GM21723 (cell line): ENCODE data around the gene CHAC2.
"Not testable (repeated sequence)": the region's sequence is repeated elsewhere in the genome, so short reads cannot be mapped to it uniquely, and the experiment has no call there.

Experiments
- ATAC-seq: cut with Tn5 transposase; IDR thresholded peaks from one replicate; pipeline ENCODE4 v1.9.1; 2021; ENCODE audit warnings: mild to moderate bottlenecking, moderate library complexity; ENCODE audit not compliant: unreplicated experiment

The CHAC2 gene

DNA sequence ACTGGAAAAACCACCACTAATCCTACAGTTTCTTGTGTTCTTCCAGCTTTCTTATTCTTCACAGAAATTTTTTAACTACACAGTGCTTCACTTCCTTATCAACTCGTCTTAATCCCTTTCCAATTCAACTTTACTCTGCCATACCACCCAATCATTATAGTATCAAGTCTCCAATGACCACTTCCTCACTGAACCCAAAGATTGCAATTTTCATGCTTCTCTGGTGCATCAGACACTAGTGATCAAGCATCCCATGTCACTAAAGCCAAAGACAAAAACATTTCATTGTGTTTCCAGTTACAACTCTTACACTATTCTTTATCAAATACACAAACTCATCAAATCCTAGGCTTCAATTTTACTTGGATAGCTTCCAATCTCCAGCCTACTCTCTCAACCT lies 9.5 kb downstream of the CHAC2 start:
- ATAC-seq: no peak

DNA sequence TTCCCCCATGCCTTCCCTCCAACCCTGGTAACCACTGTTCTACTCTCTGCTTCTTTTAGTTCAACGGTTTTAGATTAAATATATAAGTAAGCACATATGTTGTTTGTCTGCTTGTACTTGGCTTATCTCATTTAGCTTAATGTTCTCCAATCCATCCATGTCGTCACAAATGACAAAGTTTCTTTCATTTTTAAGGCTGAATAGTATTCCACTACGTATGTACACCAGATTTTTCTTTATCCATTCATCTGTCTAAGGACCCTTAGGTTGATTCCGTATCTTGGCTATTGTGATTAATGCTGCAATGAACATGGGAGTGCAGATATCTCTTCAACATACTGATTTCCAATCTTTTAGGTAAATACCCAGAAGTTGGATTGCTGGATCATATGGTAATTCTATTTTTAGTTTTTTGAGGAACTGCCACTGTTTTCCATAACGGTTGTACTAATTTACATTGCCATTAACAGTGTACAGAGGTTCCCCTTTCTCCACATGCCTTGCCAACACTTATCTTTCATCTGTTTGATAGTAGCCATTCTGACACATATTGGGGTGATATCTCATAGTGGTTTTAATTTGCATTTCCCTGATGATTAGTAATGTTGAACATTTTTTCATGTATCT lies 11.0 kb downstream of the CHAC2 start:
- no peak for ATAC-seq

DNA sequence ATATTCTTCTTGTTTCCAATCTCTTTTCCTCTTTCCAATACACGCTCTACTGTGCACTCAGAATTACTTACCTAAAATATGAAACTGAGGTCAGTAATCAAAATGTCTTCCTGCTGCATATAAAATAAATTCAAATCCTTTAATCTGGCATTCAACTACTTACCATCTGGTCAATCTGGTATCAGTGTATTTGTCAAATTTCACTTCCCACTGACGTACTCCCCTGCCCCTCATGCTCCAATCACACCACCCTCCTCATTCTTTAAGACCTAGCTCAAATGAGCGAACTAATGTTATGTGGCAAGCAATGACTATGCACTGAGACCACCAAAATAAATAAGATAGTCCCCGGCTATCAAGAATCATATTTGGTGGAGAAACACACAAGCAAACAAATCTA lies 12.5 kb downstream of the CHAC2 start:
- no peak for ATAC-seq

DNA sequence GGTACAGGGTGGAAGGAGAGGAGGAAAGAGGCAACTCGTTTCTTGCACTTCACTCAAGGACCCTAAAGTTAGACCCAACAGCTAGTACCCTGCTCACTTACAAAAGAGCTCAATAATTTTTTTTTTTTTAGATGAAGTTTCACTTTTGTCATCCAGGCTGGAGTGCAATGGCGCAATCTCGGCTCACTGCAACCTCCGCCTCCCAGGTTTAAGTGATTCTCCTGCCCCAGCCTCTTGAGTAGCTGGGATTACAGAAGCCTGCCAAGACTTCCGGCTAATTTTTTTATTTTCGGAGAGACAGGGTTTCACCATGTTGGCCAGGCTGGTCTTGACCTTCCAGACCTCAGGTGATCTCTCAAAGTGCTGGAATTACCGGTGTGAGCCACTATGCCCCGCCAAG lies 15.1 kb downstream of the CHAC2 start:
- no peak for ATAC-seq

DNA sequence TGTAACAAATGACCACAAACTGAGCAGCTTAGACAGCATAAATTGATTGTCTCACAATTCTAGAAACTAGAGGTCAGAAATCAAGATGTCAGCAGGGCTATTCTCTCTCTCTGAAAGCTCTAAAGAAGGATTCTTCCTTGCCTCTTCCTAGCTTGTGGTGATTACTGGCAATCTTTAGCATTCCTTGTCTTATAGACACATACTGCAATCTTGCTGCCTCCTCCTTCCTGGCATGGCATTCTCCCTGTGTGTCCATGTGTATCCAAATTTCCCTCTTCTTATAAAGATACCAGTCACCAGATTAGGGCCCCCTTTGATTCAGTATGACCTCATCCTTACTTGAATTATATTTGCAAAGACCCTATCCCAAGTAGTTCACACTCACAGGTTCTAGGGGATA lies 16.8 kb downstream of the CHAC2 start:
- no peak for ATAC-seq

DNA sequence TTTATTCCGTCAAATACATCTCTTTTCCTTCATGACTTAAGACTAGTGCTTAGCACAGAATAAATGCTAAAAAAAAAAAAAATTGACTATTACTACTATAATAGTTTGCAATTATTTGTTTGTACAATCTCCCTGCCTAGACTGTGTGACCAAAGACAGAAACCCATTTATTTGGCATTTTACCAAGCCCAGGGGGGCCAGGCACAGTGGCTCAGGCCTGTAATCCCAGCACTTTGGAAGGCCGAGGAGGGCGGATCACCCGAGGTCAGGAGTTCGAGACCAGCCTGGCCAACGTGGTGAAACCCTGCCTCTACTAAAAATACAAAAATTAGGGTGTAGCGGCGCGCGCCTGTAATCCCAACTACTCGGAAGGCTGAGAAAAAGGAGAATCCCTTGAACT lies 17.8 kb downstream of the CHAC2 start:
- no peak for ATAC-seq

DNA sequence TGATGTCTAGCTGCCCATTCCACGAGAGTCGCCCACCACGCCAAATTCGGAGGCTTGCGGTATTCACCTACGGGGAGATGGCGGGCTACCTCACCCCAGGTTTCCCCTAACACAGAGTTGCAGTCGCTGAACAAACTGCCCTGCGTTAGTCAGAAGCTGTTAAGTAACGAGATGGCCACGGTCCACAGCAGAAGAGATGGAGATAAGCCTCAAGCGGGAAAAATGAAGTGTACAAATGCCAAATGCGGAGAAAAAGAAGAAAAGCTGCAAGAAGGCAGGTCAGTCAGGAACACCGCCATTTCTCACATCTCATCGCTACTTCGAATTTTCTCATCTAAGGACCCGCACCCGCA lies 18.7 kb downstream of the CHAC2 start:
- ATAC-seq: peak; percentile 12

DNA sequence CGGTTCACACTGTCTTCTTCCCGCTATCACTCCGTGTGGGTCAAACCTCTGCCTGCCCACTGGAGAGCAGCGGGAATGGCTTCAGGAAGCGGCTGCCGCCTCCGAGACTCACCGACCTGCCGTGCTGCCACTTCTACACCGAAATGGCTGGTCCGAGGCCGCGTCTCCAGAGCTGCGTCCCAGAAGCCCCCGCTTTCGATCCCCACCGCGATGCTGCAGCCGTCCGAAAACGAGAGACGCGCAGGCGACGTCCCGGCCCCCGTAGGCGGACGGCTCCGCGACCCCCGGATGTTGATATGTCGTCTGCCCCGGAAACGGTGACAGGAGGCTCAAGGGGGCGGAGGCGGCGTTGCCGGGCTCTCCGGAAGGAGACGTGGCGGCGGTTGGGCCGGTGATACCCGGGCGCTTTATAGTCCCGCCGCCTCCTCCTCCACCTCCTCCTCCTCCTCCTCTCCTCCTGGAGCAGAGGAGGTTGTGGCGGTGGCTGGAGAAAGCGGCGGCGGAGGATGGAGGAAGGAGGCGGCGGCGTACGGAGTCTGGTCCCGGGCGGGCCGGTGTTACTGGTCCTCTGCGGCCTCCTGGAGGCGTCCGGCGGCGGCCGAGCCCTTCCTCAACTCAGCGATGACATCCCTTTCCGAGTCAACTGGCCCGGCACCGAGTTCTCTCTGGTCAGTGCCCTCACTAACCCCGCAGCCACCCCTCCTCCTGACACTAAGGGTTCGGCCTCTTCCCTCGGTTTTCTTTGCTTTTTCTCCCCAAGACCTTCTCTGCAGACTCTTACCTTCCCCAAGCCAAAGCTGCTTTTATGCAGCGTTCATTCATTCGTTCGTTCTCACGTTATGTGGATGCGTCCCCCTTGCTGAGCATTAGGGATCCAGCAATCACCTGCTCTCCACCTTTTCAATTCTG lies 19.4 kb downstream of the CHAC2 start, which contains the start of the genes ASB3 and ERLEC1:
ASB3 (minus strand) TSS at position 249 of the 909 bp plus-strand sequence. CDS start 21,381 bp downstream, outside the sequence.
ERLEC1 (plus strand) TSS at position 340 of the 909 bp plus-strand sequence; CDS start at position 507, 167 bp downstream.
- peak; percentile 94 for ATAC-seq

DNA sequence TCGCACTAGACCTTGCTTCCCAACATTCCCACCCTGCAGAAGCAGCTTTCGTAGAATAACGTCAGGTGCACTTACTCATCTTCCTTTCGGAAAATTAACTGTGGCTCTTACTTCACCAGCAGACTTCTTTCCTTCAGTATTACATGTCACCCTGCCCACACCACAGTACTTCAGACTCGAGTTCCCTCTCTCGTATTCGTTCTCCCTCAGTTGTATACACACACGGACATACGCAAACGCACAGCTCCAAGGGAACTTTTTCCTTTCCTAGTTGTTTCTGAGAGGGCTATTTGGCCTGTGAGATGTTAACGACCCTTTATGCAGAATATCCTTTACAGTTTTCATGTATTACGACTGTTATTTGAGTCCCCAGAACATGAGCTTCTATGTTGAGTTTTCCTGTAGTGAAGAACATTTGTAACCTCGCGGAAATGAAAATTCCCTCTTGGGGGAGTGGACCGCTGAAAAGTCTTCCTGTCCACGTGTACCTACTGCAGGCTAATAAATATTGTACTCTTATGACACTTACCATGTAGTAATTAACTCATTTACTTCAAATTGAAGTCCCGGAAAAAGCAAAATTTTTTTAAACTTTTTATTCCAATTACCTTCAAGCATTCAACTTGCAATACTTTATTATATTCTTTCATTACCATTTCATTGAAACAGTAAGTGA lies 20.1 kb downstream of the CHAC2 start:
- ATAC-seq: no peak

DNA sequence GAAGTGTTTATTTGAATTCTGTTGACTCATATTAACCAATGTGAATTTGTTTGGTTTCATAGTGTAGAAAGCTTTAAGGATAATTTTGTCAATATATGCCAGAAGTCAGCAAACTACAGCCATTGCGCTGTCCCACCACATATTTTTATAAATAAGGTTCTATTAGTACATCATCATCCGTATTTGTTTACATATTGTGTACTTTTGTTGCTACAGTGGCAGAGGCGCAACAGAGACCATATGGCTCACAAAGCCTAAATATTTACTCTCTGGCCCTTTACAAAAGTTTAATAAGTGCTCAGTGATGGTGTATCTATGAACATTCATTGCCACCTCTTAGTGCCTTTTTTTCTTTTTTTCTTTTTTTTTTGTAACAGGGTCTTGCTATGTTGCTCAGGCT lies 25.7 kb downstream of the CHAC2 start:
- ATAC-seq: no peak

DNA sequence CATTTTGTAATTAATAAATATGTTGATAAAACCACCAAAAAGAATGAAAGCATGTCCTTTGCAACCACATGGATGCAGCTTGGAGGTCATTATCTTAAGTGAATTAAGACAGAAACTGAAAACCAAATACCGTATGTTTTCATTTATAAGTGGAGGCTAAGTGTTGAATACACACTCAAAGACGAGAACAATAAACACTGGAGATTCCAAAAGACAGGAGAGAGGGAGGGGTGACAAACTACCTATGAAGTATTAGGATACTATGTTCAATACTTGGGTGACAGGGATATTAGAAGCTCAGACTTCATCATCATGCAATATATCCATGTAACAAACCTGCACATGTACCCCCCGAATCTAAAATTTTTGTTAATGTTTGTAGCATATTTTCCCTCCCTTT lies 26.2 kb downstream of the CHAC2 start:
- no peak for ATAC-seq

DNA sequence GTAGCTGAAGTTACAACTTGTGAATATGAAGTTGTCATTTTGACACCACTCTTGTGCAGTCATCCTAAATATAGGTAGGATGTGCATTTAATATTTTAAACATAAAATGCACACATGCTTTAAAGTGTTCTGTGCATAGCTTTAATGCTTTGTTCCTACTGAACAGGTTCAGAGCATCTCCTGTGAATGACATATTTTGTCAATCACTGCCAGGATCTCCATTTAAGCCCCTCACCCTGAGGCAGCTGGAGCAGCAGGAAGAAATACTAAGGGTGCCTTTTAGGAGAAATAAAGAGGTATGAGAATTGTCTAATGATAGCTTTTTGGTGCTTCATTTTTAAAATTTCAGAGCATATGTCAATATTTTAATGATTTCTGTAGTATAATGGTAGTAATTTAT lies 33.9 kb downstream of the CHAC2 start:
- no peak for ATAC-seq

DNA sequence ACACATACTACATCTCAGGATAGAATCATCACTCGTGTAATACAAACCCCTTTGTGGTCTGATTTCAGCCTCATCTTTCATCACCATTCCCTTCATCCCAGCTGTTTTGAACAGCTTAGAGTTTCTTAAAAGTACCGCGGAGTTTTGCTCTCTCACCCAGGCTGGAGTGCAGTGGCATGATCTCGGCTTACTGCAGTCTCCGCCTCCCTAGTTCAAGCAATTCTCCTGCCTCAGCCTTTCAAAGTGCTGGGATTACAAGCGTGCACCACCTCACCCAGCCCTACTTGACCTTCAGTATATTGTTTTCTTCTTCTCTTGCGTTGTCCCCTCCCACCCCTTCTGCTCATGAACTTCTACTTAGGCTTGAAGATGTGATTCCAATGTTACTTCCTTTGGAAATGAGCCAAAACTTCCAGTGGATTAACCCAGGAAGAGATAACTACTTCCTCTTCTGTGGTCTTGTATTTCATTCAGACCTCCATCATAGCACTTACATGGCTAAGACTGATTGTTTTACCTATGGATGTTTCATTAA lies 35.1 kb downstream of the CHAC2 start:
- ATAC-seq: no peak

DNA sequence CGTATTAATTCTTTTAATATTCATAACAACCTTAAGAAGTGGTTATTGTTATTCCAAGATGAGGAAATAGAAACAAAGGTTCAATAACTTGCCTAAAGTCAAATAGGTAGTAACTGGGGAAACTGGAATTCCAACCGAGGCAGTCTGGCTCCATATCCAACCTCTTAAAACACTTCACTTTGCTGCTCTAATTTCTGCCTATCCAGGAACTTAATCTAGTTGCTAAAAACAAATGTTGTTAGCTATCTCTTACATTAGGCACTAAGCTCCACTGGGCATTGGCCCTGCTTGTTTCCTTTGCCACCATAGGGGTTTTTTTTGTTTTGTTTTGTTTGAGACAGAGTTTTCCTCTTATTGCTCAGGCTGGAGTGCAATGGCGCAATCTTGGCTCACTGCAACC lies 44.0 kb downstream of the CHAC2 start:
- ATAC-seq: no peak

DNA sequence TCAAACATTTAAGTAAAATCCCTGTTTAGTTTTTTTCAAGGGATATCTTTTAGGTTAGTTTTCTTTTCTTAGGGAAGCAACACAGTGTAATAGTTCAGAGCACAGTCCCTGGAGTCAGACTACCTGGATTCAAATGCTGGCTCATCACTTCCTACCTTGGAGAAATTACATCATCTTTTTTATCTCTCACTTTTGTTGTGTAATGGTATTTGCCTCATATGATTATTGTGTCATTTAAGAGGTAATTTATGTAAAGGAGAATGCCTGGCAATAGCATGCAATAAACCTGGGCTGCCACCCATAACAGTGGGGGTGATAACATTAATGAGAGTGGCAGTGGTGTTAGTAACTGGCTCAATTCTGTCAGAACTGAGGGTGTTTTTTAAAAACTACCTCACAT lies 45.5 kb downstream of the CHAC2 start:
- no peak for ATAC-seq

DNA sequence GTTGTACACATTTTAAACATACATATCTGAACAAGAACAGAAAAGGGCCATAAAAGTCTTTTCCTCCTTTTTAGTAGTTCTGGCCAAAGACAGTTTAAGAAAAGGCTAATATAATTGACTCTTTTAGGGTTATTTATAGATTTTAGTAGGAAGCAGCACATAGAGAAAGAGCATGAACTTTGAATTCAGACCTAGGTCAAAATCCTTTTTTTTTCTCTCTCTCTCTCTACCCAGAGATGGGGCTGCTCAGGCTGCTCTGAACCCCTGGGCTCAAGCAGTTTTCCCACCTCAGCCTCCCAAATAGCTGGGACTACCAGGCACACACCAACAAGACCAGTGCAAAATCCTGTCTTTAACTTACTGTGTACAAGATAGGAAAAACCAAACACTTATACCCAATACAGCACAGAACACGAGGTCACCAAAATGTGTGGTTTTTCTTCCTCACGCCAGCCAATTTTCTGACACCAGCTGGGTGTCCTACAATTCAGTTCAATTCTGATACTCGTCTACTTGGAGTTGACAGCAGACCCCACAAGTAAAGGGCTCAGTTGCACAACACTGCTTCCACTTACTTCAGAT lies 51.3 kb downstream of the CHAC2 start:
- no peak for ATAC-seq

DNA sequence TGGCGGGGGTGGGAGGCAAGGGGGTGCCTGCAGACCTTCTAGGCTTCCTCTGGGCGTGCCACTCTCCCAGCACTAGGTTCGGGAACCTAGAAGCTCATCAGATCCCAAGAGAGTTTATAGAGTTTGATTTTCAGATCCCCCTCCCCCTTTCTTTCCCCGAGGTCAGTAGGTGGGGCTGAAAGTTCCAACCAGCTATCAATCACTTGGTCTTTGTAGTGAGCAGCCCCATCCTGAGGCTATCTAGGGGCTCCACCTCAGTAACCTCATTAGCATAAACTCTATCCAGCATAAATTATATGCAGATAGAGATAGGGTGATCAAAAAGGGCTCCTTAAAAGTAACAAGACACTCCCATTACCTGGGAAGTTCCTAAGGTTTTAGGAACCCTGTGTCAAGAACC lies 52.0 kb downstream of the CHAC2 start:
- no peak for ATAC-seq

DNA sequence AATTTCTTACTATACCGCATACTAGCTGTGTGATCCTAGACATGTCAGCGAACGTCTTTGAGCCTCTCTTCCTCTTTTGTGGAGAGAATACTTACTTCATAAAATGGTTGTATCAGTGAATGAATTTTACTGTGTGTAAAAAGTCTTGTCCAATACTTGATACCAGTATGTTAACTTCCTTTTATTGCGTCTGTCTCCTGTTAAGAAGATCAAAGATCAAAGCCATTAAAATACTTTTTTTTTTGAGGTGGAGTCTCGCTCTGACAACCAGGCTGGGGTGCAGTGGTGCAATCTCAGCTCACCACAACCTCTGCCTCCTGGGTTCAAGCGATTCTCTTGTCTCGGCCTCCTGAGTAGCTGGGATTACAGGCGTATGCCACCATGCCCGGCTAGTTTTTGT lies 52.4 kb downstream of the CHAC2 start:
- ATAC-seq: no peak

DNA sequence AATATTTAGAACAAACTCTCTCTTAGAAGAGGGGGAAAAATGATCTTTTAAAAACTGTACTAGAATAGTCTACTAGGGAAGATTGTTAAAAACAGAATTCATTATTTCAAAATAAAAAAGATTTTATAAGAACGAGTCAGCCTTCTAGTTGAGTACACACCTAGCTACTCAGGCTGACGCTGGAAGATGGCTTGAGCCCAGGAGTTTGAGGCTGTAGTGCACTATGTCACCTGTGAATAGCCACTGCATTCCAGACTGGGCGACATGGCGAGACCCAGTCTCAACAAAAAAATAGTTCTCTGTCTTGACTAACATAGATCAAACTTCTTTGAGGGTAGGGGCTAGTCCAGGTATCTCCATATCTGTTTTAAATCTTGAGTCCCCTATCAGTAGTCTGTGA lies 53.1 kb downstream of the CHAC2 start:
- ATAC-seq: no peak

DNA sequence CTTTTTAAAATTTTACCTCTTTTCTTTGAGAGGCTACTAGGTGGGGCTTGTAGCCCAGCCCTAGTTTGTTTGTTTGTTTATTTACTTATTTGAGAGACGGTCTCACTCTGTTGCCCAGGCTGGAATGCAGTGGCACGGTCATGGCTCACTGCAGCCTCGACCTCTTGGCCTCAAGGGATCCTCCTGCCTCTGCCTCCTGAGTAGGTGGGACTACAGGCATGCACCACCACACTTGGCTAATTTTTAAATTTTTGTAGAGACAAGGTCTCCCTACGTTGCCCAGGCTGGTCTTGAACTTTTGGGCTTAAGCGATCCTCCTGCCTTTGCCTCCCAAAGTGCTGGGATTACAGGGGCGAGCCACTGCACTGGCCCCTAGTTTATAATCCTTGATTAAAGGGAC lies 54.2 kb downstream of the CHAC2 start:
- no peak for ATAC-seq

DNA sequence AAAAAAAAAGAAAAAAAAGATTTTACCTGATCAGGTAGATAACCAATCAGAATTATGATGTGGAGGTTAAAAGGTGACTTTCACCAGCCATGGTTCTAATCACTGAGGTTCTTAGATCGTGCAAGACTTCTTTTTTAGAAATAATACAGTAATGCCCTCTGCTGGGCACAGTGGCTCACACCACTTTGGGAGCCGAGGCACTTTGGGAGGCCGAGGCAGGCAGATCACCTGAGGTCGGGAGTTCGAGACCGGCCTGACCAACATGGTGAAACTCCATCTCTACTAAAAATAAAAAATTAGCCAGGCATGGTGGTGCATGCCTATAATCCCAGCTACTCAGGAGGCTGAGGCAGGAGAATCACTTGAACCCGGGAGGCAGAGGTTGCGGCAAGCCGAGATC lies 56.0 kb downstream of the CHAC2 start:
- ATAC-seq: not testable (repeated sequence)
